Liver (tissue), 4 donors: ENCODE results near the gene BRD3OS. TPM values are rescaled to one million over a fixed set of nuclear protein-coding genes. Genes with fewer than 3 reads are reported as not detected.

Experiments used
- polyA plus RNA-seq, 2 donors: library from polyadenylated mRNA; stranded (reverse) in 1 of 2; unstranded in 1 of 2; fragments of 200-250 nt in 1 of 2; fragments of >200 nt in 1 of 2; fragmentation: Nextera tagmentation in 1 of 2; extraction: Ambion mirVana in 1 of 2; gene quantifications; one replicate each; pipeline versions ENCODE4 v1.2.1 to v1.2.3, GENCODE V29; 2013 to 2015
- total RNA-seq, 2 donors: library from RNA; depleted of rRNA; stranded (reverse); fragments of >200 nt; gene quantifications; one replicate each; pipeline ENCODE4 v1.2.3, GENCODE V29; 2014
- donor health status: healthy.
- donor health status: healthy.
- donor health status: healthy.

The BRD3OS gene
- total and polyA plus RNA-seq, 4 donors = 2.1 to 5.1 (median 2.9) TPM

Other genes starting within 250 kb of the BRD3OS start
- 10 to 100 TPM; 12.6 to 26.4 TPM for gene VAV2, start 33.2 kb upstream of the BRD3OS start, total RNA-seq
- 10 to 100 TPM in 1 of 2 donors, 1 to 10 TPM in 1; 4.9 to 21.4 TPM for gene VAV2, start 33.2 kb upstream of the BRD3OS start, polyA plus RNA-seq
- gene BRD3, start 42.5 kb downstream of the BRD3OS start, total RNA-seq = 10 to 100 TPM; 10.5 to 17.7 TPM
- gene BRD3, start 42.5 kb downstream of the BRD3OS start, polyA plus RNA-seq = 10 to 100 TPM in 1 of 2 donors, 1 to 10 TPM in 1; 7.2 to 14.9 TPM
- 10 to 100 TPM; 11.4 to 21.6 TPM for gene WDR5, start 110.6 kb downstream of the BRD3OS start, total RNA-seq
- 10 to 100 TPM; 11.1 to 17.8 TPM for gene WDR5, start 110.6 kb downstream of the BRD3OS start, polyA plus RNA-seq
- gene RNU6ATAC, start 139.1 kb downstream of the BRD3OS start, total RNA-seq = not detected
- not detected for gene RNU6ATAC, start 139.1 kb downstream of the BRD3OS start, polyA plus RNA-seq